Activated CD4-positive, alpha-beta T cell treated with anti-CD3 and anti-CD28 coated beads, Interleukin-2, amount 50 U/mL, for 48 hours (primary cell): Measurements from ENCODE around the gene IFTAP.

Experiments
- DNase-seq, 2 experiments: peaks; one replicate each; pipeline ENCODE4 v3.0.0-alpha.2; 2020

IFTAP gene

GRCh38 chr11:36600180-36600579 lies 5.9 kb downstream of the IFTAP start:
- no peak for DNase-seq

- no peak for DNase-seq
These were observed 6.9 kb downstream of the IFTAP start for GRCh38 chr11:36601155-36601554.

DNA sequence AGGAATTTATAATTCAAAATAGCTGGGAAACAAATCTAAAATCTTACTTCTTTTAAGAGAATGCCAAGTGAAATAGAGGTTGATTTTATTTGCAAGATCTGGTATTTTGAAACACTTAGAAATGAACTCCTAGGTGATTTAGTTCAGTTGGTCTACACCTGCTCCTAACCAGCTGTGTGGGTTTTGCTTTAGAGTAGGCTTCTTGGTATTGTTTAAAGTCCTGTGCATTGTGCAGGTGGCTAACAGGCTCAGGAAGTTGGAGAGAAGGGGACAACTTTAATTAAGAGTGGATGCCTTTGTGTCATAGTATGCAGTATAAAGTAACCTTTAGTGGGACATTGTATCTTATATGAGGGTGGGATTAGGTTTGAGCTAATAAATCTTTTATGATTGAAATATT lies 7.8 kb downstream of the IFTAP start:
- no peak for DNase-seq

- DNase-seq: no peak
These were observed 11.2 kb downstream of the IFTAP start for GRCh38 chr11:36605221-36606216.

GRCh38 chr11:36608491-36609199 lies 14.3 kb downstream of the IFTAP start:
- DNase-seq: no peak

DNA sequence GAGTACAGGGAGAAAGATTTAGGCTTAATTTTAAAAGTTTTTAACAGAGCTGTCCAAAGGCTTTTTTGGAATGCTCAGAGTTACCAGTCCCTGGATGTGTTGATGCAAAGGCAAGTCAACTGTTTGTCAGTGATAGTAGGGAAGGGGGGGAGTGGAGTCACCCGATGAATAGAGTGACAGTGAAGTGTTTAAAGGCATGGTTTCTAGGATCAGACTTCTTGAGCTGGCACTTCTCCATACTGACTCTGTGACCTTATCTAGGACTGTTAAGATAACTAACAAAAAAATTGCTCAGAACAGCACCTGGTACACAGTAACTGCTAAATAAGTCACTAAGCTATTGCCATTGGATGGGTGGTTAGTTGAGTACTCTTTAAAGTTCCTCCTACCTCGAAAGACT lies 15.1 kb downstream of the IFTAP start:
- no peak for DNase-seq

DNA sequence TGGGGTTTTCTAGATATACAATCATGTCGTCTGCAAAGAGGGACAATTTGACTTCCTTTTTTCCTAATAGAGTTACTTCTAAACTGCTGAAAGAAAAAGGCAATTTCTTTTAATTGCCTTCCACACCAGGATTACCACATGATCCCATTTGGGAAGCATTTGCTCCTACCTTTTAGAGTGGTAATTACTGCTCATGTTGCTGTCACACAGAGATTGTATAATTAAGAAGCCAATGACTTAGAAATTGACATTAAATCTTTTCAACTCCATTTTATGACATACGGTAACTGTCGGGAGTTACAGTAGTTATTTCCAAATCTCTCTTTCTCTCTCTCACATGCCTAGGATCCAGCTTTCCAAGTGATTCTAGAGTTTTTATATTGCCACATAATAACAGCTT lies 21.5 kb downstream of the IFTAP start:
- no peak for DNase-seq

DNA sequence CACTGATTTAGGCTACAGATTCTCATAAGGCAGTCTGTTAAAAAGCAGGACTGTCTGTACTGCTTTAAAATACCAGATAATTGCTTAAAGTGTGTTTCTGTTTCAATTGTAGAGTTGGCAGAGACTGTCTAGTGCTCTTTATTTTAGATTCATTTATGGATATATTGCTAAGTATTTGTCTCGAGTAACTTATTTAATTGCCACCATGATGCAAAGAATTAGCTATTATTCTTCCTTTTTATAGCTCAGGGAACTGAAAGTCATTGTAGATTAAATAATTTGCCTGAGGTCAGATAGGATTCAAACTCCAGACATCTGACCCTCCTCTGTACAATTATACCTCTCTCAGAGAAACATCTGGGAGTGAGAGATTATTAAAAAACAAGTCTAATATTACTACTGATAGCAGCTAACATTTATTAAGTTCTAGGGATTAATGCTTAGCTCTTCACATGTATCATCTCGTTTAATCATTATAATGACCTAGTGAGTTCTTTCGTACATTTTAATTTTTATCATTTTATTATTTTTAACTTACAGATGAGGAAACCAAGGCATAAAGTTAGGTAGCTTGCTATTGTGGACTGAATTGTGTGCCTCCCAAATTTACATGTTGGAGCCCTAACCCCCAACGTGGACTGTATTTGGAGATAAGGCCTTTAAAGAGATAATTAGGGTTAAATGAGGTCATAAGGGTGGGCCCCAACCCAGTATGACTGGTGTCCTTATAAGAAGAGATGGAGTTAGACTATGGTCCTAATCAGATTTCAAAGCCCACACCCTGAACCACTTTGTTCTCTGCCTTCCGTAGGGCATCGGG lies 23.5 kb downstream of the IFTAP start:
- no peak for DNase-seq

- DNase-seq: no peak
These were observed 24.2 kb downstream of the IFTAP start for GRCh38 chr11:36618363-36619047.

- no peak for DNase-seq
These were observed 25.2 kb downstream of the IFTAP start for GRCh38 chr11:36619502-36619901.

- DNase-seq: no peak
These were observed 25.9 kb downstream of the IFTAP start for GRCh38 chr11:36620246-36620645.

GRCh38 chr11:36622431-36623136 lies 28.3 kb downstream of the IFTAP start:
- no peak for DNase-seq

- DNase-seq: no peak
These were observed 29.2 kb downstream of the IFTAP start for GRCh38 chr11:36623494-36623893.

- DNase-seq: no peak
These were observed 32.7 kb downstream of the IFTAP start for GRCh38 chr11:36627006-36627405.

GRCh38 chr11:36627471-36627870 lies 33.2 kb downstream of the IFTAP start:
- DNase-seq: no peak

DNA sequence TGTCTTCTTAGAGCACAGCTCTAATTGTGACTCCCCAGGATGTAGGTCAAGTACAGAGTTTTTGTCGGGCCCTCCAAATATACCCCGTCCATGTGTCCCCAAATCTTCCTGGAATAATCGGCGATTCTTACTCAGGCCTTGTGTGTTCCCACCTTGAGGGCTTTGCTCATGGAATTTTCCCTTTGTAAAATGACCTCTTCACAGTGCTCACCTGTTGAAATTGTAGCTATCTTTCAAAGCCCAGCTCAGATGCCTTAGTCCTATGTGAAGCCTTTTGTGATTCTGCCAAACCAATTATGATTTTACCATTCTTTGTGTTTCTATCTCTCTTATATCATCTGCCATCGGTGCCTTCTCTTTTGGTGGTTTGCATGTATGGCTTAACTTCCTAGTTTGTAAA lies 33.8 kb downstream of the IFTAP start:
- no peak for DNase-seq

- DNase-seq: no peak
These were observed 34.5 kb downstream of the IFTAP start for GRCh38 chr11:36628765-36629244.

GRCh38 chr11:36631774-36632173 lies 37.5 kb downstream of the IFTAP start:
- DNase-seq: peak in 1 of 2 experiments; percentile 2

DNA sequence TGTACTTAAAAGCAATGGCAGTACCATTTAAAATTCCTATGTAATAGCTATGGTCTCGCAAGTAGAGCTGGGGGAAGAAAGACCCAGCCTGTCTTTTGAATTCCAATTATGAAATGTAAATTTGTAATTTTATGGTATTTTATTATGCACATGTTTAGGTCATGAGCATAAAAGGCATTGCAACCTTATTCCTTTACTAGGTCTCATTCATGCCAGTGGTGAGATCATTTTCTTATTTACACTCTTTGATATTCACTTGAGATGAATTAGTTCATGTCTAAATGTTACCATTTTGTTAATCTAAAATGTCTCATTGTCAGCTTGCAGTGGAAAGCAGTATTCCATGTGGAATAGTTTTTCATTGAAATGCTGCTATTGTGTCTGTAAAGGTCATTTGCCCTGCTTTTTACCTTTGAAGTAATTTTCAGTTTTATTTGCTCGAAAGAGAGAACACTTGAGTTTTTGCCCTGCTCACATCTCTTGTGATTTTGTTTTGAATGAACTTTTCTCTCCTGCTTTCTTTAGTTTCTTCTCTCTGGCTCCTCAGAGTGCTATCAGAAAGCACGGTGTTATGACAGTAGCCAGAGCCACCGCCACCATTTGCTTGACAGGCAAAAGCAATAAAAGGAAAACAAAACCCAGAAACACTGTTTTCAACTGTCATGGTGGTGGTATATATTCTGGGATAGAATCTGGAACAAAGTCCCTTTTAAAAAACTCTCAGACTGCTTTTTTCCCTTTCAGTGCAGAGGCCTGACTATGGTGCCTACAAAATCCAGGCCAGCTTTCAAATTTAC lies 41.0 kb downstream of the IFTAP start:
- DNase-seq: no peak

DNA sequence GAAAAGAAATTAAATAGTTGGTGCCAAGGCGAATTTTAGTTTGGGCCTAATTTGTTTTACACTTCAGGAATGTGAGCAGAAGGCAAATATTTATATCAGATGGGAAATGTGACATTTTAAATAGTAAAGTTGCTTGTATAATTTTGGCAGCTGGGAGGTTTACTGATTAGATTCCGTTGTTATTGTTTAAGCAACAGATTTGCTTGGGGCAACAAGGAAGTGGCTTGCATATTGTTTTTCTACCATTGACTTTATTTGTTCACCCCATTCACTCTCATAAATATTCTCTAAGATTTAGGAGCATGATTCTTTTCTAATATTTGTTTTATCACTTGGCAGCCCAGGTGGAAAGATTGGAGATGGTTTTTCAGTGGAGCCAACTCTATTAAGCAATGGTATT lies 44.3 kb downstream of the IFTAP start:
- DNase-seq: no peak
